Left ventricle myocardium superior (tissue), 1 donor: Measurements from ENCODE around the gene PNPLA1. TPM values are rescaled to one million over a fixed set of nuclear protein-coding genes. Genes with fewer than 3 reads are reported as not detected.

Source experiments
- ATAC-seq: fragments of 200-7000 bp; cut with Tn5 transposase; one replicate; pipeline ENCODE4 v1.9.1; 2020; ENCODE audit warnings: mild to moderate bottlenecking, moderate library complexity
- DNase-seq: peaks from one replicate; pipeline ENCODE4 v3.0.0-alpha.2; 2020
- intact Hi-C: fragments of 100-400 bp; cut with micrococcal nuclease; formaldehyde crosslinking; loops from one replicate; pipeline ENCODE4 v1.11.0; 2022
- total RNA-seq: library from RNA; stranded (reverse); fragmentation: NEBNext Ultra II Directional; extraction: Animal tissue kit (Norgen Biotek cat#: 25700); gene quantifications from one replicate; pipeline ENCODE4 v1.2.1, GENCODE V29; 2021
- donor health status: DM: no; HTN: yes; CAD: no; lungs with severe emphysema.

The PNPLA1 gene
- total RNA-seq, 1 donor from 2014 or later = not detected

- DNase-seq (no peak), ATAC-seq (no peak)
- intact Hi-C loops = no loop called here
These were observed 24.2 kb upstream of the PNPLA1 start for GRCh38 chr6:36245572-36246061.

DNA sequence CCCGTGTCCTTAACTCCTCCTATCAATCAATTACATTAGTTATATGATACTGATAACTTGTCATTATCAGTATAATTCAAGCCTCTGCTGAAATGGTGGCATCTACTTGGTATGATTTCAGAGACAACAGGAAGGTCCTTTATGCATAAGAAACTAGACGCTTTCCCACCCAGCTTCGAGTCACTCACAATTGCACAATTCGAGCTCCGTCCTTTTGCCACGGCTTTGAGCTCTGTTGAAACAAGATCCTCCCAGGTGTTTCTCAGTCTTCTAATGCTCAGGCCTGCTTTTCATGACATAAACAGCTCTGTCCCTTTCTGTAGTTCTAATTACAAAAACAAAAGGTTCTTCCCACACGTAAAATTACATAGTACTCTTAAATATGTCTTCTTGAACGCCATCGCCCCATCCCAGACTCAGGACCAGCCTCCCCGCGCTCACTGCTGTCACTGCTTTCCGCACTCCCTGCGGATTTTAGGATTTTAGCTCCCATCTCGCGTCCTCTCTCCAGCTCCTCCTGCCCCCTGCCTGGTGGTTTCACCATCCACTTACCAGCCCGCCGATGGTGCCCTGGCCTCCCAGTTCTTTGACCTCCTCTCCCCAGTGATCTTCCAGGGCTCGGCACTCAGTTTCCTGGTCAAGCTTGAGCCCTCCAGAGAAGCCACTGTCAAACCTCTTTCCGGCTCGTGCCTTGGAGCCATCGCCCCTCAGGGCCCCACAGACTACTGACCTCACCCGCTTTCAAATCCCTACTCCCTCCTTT, 23.2 kb upstream of the PNPLA1 start:
- DNase-seq (no peak), ATAC-seq (no peak)
- intact Hi-C loops = no loop called here

- ATAC-seq = peak; percentile 34
- intact Hi-C loops = no loop called here
- DNase-seq = no peak
These were observed 22.2 kb upstream of the PNPLA1 start for GRCh38 chr6:36247693-36248092.

- intact Hi-C loops = no loop called here
- ATAC-seq (no peak), DNase-seq (no peak)
These were observed 20.9 kb upstream of the PNPLA1 start for GRCh38 chr6:36248980-36249379.

DNA sequence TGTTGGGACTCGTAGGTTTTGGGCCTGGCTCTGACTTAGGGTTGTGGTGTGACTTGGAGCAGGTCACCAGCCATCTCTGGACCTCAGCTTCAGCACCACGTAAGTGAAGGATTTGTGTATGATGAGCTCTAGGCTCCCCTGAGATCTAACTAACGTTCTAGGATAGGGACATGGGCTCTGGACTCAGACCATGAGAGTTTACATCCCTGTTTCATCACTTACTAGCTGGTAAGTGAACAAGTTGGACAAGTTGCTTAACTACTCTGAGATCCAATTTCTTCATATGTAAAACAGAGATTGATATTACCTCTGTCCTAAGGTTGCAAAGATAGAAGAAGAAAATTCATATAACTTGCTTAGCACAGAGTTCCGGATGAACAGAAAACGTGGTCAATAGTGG, 20.3 kb upstream of the PNPLA1 start:
- DNase-seq = no peak
- intact Hi-C loops = no loop called here
- ATAC-seq = no peak

DNA sequence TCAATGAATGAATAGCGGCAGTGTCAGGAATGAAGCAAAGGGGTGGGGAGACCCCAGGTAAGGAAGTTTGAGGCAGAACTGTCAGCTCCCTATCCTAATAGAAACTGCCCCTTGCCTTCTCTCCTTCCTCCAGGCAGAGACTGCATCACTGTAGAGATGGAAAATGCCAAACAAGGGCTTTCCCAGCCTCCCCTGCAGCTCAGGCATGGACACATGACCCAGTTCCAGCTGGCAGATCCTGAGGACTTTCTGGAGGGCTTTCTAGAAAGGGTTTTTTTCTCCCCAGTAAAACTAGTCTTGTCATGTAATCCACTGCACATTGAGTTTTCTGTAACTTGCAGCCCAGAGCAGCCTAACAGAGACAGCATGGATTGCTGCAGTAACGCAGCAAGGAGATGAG, 17.9 kb upstream of the PNPLA1 start:
- intact Hi-C loops = no loop called here
- DNase-seq (no peak), ATAC-seq (no peak)

- DNase-seq (no peak), ATAC-seq (no peak)
- intact Hi-C loops = no loop called here
These were observed 6.4 kb upstream of the PNPLA1 start for GRCh38 chr6:36263390-36264000.

DNA sequence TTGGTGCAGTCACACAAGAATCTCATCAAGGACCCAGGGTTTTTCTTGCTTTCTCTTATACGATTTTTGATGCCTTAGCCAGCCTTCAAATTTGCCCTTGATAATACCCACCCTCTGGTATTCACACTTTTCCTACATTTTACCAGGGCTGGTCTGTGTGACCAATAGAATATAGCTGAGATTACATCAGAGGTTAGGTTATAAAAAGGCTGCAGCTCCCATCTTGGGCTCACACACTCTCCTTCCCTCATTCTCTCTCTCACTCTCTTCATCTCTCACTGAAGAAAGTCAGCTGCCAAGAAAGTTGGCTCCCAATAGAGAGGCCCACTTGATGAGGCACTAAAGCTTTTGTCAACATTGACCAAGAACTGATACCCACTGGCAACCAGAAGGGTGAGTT, 4.1 kb upstream of the PNPLA1 start:
- DNase-seq = no peak
- intact Hi-C loops = no loop called here
- no peak for ATAC-seq

GRCh38 chr6:36266913-36267644, 2.8 kb upstream of the PNPLA1 start:
- no peak for DNase-seq
- no peak for ATAC-seq
- intact Hi-C loops = no loop called here

- intact Hi-C loops = no loop called here
- ATAC-seq (no peak), DNase-seq (no peak)
These were observed 2.0 kb upstream of the PNPLA1 start for GRCh38 chr6:36267731-36268477.

- intact Hi-C loops = no loop called here
- ATAC-seq (peak; percentile 63), DNase-seq (no peak)
These were observed 1.2 kb upstream of the PNPLA1 start for GRCh38 chr6:36268478-36269275.

DNA sequence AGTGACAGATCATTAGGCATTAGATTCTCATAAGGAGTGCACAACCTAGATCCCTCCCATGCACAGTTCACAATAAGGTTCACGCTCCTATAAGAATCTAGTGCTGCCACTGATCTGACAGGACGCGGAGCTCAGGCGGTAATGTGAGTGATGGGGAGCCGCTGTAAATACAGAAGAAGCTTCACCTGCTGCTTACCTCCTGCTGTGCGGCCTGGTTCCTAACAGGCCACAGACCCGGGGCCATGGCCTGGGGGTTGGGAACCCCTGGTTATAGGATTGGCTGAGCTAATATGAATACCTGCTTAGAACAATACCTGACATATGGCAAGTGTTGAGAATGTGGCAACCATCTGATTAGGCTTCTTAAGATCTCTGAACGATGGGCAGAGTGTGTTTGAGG, 2.4 kb downstream of the PNPLA1 start:
- DNase-seq (no peak), ATAC-seq (no peak)
- intact Hi-C loops = no loop called here

- intact Hi-C loops = no loop called here
- no peak for DNase-seq
- no peak for ATAC-seq
These were observed 3.2 kb downstream of the PNPLA1 start for GRCh38 chr6:36273067-36273466.

- no peak for ATAC-seq
- intact Hi-C loops = no loop called here
These were observed 4.1 kb downstream of the PNPLA1 start for GRCh38 chr6:36273802-36274514.

DNA sequence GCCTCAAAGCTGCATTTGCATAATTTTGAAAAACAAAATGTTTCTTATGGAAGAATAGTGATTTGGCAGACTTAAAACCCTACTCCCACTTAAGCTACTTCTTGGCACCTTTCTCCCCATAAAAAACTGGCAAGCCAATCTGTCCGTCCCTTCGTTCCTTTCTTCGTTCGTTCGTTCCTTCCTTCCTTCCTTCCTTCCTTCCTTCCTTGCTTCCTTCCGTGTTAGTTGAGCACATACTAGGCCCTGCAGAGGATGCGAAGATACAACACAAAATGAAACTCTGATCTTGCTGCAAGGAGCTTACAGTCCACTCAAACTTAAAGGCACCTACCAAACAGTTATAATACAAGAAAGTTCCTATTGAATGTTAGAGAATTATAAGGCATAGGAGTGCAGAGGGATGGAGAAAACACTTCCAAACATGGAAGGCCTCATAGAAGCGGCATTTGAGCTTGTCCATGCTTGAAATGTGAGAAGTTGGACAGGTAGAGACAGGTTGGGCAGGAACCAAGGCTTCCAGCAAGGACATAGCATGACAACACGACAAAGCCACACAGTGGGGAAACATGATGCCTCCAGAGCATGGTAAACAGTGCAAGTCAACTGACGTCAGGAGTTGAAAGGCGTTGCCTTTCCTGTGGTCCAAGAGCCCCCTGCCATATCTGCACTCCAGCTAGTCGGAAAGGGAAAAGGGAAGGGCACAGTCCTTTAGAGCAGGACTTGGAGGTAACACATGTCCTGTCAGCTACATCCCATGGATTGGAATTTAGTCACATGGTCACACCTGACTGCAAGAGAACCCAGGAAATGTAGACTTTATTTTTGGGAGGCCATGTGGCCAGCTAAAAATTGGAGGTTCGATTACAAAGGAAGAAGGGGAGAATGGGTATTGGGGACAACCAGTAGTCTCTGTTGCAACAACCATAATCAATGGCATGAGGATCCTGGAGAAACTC, 7.0 kb downstream of the PNPLA1 start:
- intact Hi-C loops = no loop called here
- ATAC-seq (no peak), DNase-seq (no peak)

More at GRCh38 chr6:36273802-36274514, 4.1 kb downstream of the PNPLA1 start:
- DNase-seq = no peak

GRCh38 chr6:36277946-36278470, 8.1 kb downstream of the PNPLA1 start:
- no peak for DNase-seq
- intact Hi-C loops = no loop called here
- no peak for ATAC-seq

- DNase-seq = no peak
- intact Hi-C loops = no loop called here
- ATAC-seq = no peak
These were observed 10.6 kb downstream of the PNPLA1 start for GRCh38 chr6:36280467-36280866.
